ENCODE data around the gene RAPGEF6. TPM values are rescaled to one million over a fixed set of nuclear protein-coding genes. Genes with fewer than 3 reads are reported as not detected.
A peak's percentile ranks its signal among the peaks of the same experiment; 100 is the strongest.

Gene RAPGEF6
- total RNA-seq, 1 experiment from 2014 or later: 17.4 TPM

DNA sequence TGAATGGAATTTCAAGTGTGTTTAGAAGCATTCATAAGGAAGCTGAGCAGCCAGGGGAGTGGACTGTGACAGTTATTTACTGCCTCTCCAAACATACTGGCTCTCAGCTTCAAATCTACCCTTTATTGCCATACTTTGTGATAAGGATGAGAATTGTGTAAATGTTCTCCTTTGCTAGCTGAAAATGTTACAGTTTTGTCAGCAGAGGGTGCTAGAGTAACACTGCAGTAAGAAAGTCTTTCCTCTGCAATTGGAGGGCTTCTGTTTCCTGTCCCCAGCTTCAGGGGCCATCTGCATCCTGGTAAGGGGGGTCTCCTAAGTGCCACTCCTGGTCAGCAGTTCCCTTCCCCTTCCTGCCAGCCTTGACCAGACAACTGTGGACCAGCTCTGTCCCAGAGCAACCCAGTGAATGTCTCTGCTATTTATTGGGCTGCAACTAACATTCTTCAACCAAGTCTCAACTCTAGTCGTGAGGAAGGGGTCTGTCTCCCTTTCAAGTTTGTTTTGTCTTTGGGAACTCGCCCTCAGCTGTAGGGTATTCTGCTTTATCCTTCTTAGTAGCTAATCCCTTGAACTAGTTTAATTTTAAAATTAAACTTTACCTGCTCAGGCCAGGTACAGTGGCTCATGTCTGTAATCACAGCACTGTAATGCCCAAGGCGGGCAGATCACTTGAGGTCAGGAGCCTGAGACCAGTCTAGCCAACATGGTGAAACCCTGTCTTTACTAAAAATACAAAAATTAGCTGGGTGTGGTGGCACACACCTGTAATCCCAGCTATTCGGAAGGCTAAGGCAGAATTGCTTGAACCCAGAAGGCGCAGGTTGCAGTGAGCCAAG is 45.3 kb downstream of the RAPGEF6 start:
- DNase-seq: peak; percentile 58 to 66
- peak overlapping the region; percentile 61 for H3K27ac Mint-ChIP-seq (ENCODE audit: unreplicated experiment)

DNA sequence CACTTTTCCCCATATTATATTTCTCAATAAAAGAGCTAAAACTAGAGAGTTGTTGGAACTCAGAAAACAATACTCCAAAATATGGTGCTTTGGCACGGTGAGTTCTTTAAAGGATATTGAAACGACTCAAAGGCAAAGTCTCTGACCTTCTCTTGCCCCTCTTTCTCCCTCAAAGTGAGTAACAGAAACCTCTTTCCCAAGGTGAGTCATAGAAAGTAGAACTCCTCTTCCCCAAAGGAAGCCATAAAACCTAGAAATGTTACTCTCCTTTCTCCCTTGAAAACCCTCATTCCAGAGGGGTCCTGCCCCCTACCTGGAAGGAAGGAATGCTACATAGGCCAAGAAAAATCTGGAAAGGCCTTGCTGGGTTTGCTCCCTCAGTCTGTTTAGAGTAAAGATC is 47.5 kb downstream of the RAPGEF6 start:
- ChIA-PET POLR2A (no interaction called here), CTCF (no interaction called here)
- intact Hi-C loops (cut with micrococcal nuclease; ENCODE audit: unreplicated experiment): no loop called here
- Mint-ChIP-seq H3K9me3 (ENCODE audit: unreplicated experiment) (no peaks in the 10 kb centered on the region), H3K4me3 (ENCODE audit: unreplicated experiment) (no peak overlapping the region), H3K4me1 (ENCODE audit: low read depth, unreplicated experiment) (peaks cover 12% of the 10 kb centered on the region), H3K27ac (ENCODE audit: unreplicated experiment) (no peak overlapping the region), H3K36me3 (ENCODE audit: insufficient read depth, unreplicated experiment) (no peaks in the 10 kb centered on the region), H3K27me3 (ENCODE audit: insufficient read depth, unreplicated experiment) (no peaks in the 10 kb centered on the region)
- peaks cover 10% of the 10 kb centered on the region for H3K4me1 ChIP-seq
- no peaks in the 10 kb centered on the region for H3K27me3 ChIP-seq (replicated peaks; ENCODE audit: control insufficient read depth, insufficient read depth, low read length)
- H3K4me3 ChIP-seq (ENCODE audit: low read depth, low read length): no peak overlapping the region
- no peak for DNase-seq
- no TSS peak for BruUV-seq (replicated peaks)
- no peaks in the 10 kb centered on the region; the same call in 1 of the 2 replicates for H3K36me3 ChIP-seq (ENCODE audit: control insufficient read depth, insufficient read depth, low read length)
- H3K9me3 ChIP-seq: no peaks in the 10 kb centered on the region; the same call in 1 of the 2 replicates
- no peak for TF ChIP-seq CTCF (IDR thresholded peaks at IDR 0.05; ENCODE audit: insufficient read depth in 1 of 2, low read depth in 1 of 2, low read length in 1 of 2, severe bottlenecking in 1 of 2, unreplicated experiment in 1 of 2)

More for the DNA sequence above, 45.3 kb downstream of the RAPGEF6 start:
- ChIA-PET POLR2A (interaction anchor here (0.5 to 1.2 kb wide), 5 partner anchors 46 to 907 kb away, joined by 3 to 8 read pairs (median 5); partner anchors contain the start of gene FNIP1), CTCF (interaction anchor here (0.6 to 1.8 kb wide), 21 partner anchors 9 to 474 kb away, joined by 3 to 33 read pairs (median 4); partner anchors contain the start of genes ACSL6 and FNIP1)
- Mint-ChIP-seq H3K4me3 (ENCODE audit: unreplicated experiment) (no peak overlapping the region), H3K36me3 (ENCODE audit: insufficient read depth, unreplicated experiment) (no peaks in the 10 kb centered on the region), H3K27me3 (ENCODE audit: insufficient read depth, unreplicated experiment) (no peaks in the 10 kb centered on the region), H3K4me1 (ENCODE audit: low read depth, unreplicated experiment) (peaks cover 18% of the 10 kb centered on the region), H3K9me3 (ENCODE audit: unreplicated experiment) (no peaks in the 10 kb centered on the region)
- intact Hi-C loops (cut with micrococcal nuclease; ENCODE audit: unreplicated experiment): loop anchor here (1.0 kb wide), 5 partner anchors 46 to 475 kb away; partner anchors contain the start of genes FNIP1 and RAPGEF6
- Histone ChIP-seq H3K4me1 (peaks cover 10% of the 10 kb centered on the region), H3K9me3 (no peaks in the 10 kb centered on the region), H3K36me3 (ENCODE audit: control insufficient read depth, insufficient read depth, low read length) (no peaks in the 10 kb centered on the region; the same call in 1 of the 2 replicates), H3K4me3 (ENCODE audit: low read depth, low read length) (no peak overlapping the region), H3K27me3 (replicated peaks; ENCODE audit: control insufficient read depth, insufficient read depth, low read length) (no peaks in the 10 kb centered on the region)
- peak; percentile 77 to 82 for TF ChIP-seq CTCF (IDR thresholded peaks at IDR 0.05; ENCODE audit: insufficient read depth in 1 of 2, low read depth in 1 of 2, low read length in 1 of 2, severe bottlenecking in 1 of 2, unreplicated experiment in 1 of 2)
- no TSS peak for BruUV-seq (replicated peaks)

DNA sequence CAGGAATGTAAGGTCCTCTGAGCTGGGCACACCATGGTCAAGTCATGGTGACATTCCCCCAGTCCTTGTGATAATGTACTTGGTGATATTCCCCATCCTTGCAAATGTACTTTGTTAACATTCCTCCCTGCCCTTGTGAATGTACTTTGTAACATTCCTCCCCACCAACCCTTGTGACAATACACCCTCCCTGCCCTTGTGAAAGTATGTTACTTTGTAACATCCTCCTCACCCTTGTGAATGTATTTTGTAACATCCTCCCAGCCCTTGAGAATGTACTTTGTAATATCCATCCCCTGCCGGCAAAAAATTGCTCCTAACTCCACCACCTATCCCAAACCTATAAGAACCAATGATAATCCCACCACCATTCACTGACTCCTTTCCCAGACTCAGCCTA is 53.3 kb downstream of the RAPGEF6 start:
- no peak for DNase-seq
- intact Hi-C loops (cut with micrococcal nuclease; ENCODE audit: unreplicated experiment): no loop called here
- peak overlapping the region; percentile 15 for H3K27ac Mint-ChIP-seq (ENCODE audit: unreplicated experiment)
- Histone ChIP-seq H3K27me3 (replicated peaks; ENCODE audit: control insufficient read depth, insufficient read depth, low read length) (no peaks in the 10 kb centered on the region), H3K36me3 (ENCODE audit: control insufficient read depth, insufficient read depth, low read length) (peaks cover 1% of the 10 kb centered on the region), H3K4me1 (no peaks in the 10 kb centered on the region), H3K9me3 (peaks cover 6% of the 10 kb centered on the region; the same call in 1 of the 2 replicates), H3K4me3 (ENCODE audit: low read depth, low read length) (no peak overlapping the region)
- ChIA-PET CTCF (no interaction called here), POLR2A (no interaction called here)
- TF ChIP-seq CTCF (IDR thresholded peaks at IDR 0.05; ENCODE audit: insufficient read depth in 1 of 2, low read depth in 1 of 2, low read length in 1 of 2, severe bottlenecking in 1 of 2, unreplicated experiment in 1 of 2): no peak
- peaks cover 20% of the 10 kb centered on the region for H3K9me3 Mint-ChIP-seq (ENCODE audit: unreplicated experiment)
- H3K36me3 Mint-ChIP-seq (ENCODE audit: insufficient read depth, unreplicated experiment): peaks cover 24% of the 10 kb centered on the region
- no peak overlapping the region for H3K4me3 Mint-ChIP-seq (ENCODE audit: unreplicated experiment)
- H3K27me3 Mint-ChIP-seq (ENCODE audit: insufficient read depth, unreplicated experiment): no peaks in the 10 kb centered on the region
- H3K4me1 Mint-ChIP-seq (ENCODE audit: low read depth, unreplicated experiment): peaks cover 10% of the 10 kb centered on the region
- BruUV-seq (replicated peaks): no TSS peak
